Activated CD8-positive, alpha-beta memory T cell treated with anti-CD3 and anti-CD28 coated beads for 4 hours (primary cell): ENCODE measurements around the gene PSMD5.

Source experiments
- DNase-seq, 2 donors: peaks; one replicate each; pipeline ENCODE4 v3.0.0-alpha.2; 2020; ENCODE audit warnings: low read depth in 2 of 2

PSMD5 gene

DNA sequence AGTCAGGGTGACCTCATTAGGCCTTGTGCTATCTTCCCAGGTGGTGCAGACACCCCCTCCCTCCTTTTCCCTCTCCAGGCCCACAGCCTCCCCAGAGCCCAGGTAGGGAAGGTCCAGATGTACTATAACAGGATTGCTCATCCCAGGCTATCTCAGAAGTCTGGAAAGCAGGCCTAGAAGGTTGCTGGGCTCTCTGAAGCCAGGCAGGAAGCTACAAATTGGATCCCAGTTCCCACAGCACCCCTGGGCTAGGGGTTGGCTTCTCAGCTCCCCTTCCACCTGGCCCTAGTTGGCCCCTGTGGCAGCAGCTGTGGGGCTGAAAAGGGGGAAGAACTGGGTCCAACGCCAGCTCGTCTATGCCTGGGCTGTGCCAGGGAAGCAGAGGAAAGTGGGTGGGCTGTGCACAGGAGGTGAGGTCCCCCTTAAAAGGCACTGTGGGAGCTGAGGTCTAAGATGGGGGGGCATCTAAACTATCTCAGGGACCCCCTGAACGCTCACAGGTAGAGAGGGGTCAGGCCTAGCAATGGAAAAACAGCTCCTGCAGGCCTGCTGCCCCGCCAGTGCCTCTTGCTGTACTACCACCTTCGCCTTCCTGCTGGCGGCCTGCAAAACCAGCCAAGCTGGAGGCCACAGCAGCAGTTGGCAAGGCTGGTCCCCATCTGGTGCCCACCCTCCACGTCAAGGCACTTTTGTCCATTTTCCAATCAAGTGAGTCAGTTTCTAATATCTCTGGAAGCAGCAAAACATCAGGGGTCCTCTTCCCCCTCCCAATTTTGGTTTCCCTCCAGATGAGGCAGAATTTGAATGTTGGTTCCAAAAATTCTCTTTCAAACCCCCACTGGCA is 13.3 kb upstream of the PSMD5 start:
- no peak for DNase-seq

- DNase-seq, result no peak
These were observed 12.0 kb upstream of the PSMD5 start for GRCh38 chr9:120854596-120855327.

DNA sequence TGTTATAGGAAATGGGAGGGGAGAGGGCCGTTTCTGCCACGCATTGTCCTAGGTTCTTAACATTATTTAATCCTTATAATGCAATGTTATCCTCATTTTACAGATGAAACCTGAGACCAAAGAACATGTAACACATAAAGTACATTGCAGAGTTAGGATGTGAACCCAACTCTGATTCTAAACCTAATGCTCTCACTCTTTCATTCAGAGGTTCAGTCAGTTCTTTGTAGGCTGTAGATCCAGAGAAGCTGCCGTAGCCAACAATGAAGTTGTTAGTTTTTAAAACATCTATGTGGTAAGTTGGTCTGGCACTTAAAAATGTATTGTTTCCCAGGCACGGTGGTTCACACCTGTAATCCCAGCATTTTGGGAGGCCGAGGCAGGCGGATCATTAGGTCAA is 10.5 kb upstream of the PSMD5 start:
- no peak for DNase-seq

GRCh38 chr9:120852240-120853010 is 9.7 kb upstream of the PSMD5 start:
- no peak for DNase-seq

- no peak for DNase-seq
These were observed 8.7 kb upstream of the PSMD5 start for GRCh38 chr9:120851449-120851848.

GRCh38 chr9:120850315-120850714 is 7.6 kb upstream of the PSMD5 start:
- DNase-seq, result no peak

GRCh38 chr9:120846906-120847305 is 4.2 kb upstream of the PSMD5 start:
- no peak for DNase-seq

GRCh38 chr9:120846251-120846889 is 3.6 kb upstream of the PSMD5 start:
- DNase-seq, result no peak

DNA sequence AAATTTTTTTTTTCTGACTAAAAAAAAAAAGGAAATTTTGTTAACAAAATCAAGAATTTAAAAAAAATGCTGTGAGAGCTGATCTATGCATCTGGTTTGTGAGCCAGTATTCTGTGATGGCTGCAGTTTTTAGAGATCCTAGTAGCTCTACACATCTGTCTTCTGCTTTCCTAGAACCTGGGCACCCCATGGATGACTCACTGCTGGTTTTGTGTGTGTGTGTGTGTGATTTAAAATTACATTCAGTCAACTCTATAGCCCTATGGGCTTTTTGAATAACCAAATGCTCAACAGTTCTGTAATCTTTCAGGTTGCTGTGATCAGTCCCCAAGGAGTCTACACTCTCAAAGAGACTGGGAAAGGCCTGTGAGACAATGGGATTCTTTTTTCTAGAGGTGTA is 2.5 kb upstream of the PSMD5 start:
- peak in 1 of 2 donors; percentile 28 for DNase-seq

- DNase-seq, result no peak
These were observed 615 bp downstream of the PSMD5 start for GRCh38 chr9:120841930-120842684.

- no peak for DNase-seq
These were observed 3.6 kb downstream of the PSMD5 start for GRCh38 chr9:120839146-120839545.

- DNase-seq, result no peak
These were observed 4.8 kb downstream of the PSMD5 start for GRCh38 chr9:120837921-120838320.

DNA sequence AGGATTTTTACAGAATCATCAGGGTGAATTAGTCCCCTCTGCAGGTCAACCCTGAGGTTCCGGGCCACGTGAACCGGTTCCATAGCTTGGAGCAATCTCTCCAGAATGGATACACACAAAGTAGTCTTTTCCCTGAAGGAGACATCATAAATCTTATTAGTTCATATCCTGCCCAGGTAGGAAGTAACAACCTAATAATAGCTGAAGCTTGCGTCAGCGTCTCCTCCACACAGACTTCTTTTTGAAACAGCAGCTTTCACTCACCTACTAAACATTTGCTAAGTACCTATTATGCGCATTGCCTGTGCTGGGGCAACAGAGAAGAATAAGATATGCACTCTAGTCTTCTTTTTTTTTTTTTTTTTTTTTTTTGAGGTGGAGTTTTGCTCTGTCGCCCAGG is 9.4 kb downstream of the PSMD5 start:
- DNase-seq, result no peak

GRCh38 chr9:120832807-120833206 is 9.9 kb downstream of the PSMD5 start:
- no peak for DNase-seq

DNA sequence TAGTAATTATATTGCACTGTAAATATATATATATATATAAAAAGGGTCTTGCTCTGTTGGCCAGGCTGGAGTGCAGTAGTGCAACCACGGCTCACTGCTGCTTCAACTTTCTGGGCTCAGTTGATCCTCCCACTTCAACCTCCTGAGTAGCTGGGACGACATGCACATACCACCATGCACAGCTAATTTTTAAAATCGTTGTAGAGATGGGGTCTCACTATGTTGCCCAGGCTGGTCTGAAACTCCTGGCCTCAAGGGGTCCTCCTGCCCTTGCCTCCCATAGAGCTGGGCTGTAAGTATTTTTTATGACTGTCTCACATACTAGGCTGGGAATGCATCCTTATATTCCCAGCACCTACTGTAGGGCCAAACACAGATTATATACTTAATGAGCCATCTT is 11.9 kb downstream of the PSMD5 start:
- DNase-seq, result no peak

DNA sequence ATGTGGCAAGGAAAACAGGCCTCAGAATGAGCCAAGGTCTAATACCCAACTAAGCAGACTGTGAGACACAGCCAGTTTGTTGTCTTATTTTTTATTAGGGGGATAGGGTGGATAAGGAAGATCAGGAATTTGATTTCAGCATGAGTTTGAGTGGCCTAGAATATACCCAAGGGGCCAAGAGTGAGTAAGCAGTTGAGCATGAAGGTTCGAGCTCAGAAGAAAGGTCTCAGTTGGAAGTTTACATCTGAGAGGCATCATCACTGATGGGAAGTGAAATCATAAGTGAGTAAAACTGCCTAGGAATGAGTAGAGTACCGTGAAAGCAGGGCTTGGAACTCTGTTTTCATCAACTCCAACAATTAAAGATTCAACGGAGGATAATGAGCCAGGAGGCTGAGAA is 12.6 kb downstream of the PSMD5 start:
- no peak for DNase-seq

- DNase-seq, result no peak
These were observed 13.1 kb downstream of the PSMD5 start for GRCh38 chr9:120829650-120830049.

DNA sequence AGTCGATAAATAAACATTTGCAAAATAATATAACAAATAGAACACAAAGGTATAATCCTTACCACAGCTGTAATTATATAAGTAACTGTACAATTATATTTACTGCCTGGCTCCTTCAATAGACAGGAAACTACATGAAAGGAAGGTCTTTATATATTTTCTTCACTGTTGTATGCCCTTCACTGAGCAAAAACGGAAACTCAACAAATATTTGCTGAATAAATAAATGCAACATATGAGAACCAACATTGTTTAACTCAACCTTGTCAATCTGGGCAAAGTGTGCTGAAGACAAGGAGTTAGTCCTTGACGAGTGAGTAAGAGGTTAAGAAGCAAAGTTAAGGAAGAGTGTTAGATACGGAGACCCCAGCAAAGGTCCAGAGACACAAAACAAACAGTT is 22.6 kb downstream of the PSMD5 start:
- no peak for DNase-seq

GRCh38 chr9:120818595-120818994 is 24.1 kb downstream of the PSMD5 start:
- no peak for DNase-seq

GRCh38 chr9:120815075-120815474 is 27.6 kb downstream of the PSMD5 start:
- DNase-seq, result no peak

GRCh38 chr9:120808931-120809330 is 33.8 kb downstream of the PSMD5 start:
- DNase-seq, result no peak
